Suprapubic skin (tissue), 3 donors: Measurements from ENCODE around the gene ALOXE3.

Source experiments
- CTCF ChIP-seq, 2 donors: fragments of 200-600 bp in 1 of 2; fragments of 450-650 bp in 1 of 2; sonication (generic) in 1 of 2; IDR thresholded peaks; one replicate each; pipeline ENCODE4 v1.5.1; 2016 to 2019; ENCODE audit warnings: antibody characterized with exemption in 2 of 2, mild to moderate bottlenecking in 1 of 2, moderate library complexity in 1 of 2
- POLR2A ChIP-seq, 2 donors: fragments of 450-650 bp; IDR thresholded peaks; one replicate each; pipeline ENCODE4 v1.6.1; 2017; ENCODE audit warnings: antibody characterized with exemption in 2 of 2, mild to moderate bottlenecking in 2 of 2, moderate library complexity in 2 of 2

DNA sequence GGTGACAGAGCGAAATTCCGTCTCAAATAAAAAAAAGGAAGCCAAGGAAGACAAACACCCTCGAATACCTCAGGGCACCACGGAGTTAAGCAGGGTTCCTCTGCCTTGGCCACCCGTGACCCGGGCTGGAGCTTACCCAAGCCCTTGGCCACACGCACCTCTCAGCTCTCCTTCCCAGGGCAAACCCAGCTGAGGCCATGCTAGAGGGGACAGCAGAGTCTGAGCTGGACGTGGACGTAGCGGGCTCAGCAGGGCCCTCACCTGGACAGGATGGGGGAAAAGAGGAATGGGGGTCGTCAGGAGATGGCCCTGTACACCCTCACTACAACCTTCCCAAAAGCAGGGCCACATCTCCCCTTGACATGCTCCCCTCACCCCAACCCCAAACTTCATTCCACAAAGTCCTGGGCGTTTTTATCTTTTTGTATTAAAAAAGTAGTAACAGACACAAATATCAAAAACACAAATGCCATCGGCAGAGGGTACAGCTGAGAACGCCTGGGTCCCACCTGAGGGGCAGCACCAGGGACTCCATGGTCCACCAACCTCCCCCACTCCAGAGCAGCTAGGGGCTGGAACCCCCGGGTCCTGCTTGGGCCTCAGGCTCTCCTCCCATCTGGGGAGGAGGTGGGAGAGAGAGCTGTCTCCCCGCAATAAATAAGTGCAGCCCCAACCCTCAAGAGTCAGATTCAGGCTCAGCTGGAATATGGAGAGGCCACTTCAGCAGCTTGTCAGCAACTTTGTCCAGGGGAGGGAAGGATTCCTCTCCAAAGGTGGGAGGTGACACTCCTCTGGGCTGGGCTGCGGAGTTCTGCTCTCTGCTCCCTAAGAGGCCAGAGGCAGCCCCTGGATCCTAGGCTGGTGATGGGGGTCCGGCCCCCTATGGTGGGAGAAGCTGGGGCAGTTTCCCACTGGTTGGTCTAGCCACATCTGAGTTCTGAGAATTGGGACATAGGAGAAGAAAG is 22.0 kb upstream of the ALOXE3 start:
- TF ChIP-seq POLR2A (IDR thresholded peaks at IDR 0.05): no peak
- TF ChIP-seq CTCF (IDR thresholded peaks at IDR 0.05): no peak
